ENCODE data around the gene RIOK1. TPM values are rescaled to one million over a fixed set of nuclear protein-coding genes. Genes with fewer than 3 reads are reported as not detected.

Gene RIOK1
- total RNA-seq, 1 donor from 2014 or later: 15.5 TPM

DNA sequence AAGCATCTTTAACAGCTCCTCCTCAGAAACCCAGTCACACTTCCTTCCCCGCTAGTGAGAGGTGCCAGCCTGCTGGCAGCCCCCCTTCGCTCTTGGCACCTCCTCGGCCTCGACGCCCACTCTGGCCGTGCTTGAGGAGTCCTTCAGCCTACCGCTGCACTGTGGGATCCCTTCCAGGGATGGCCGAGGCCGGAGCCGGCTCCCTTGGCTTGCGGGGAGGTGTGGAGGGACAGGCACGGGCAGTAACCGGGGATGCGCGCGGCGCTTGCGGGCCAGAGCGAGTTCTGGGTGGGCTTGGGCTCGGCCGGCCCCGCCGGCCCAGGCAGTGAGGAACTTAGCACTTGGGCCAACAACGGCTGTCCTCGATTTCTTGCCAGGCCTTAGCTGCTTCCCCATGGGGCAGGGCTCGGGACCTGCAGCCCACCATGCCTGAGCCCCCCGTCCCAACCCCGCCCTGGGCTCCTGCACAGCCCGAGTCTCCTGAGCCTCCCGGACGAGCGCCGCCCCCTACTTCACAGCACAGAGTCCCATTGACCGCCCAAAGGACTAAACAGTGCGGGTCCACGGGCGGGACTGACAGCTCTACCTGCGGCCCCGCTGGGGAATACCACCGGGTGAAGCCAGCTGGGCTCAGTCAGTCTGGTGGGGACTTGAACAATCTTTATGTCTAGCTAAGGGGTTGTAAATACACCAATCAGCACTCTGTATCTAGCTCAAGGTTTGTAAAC lies 51.6 kb downstream of the RIOK1 start:
- TF ChIP-seq, protein P1, sequence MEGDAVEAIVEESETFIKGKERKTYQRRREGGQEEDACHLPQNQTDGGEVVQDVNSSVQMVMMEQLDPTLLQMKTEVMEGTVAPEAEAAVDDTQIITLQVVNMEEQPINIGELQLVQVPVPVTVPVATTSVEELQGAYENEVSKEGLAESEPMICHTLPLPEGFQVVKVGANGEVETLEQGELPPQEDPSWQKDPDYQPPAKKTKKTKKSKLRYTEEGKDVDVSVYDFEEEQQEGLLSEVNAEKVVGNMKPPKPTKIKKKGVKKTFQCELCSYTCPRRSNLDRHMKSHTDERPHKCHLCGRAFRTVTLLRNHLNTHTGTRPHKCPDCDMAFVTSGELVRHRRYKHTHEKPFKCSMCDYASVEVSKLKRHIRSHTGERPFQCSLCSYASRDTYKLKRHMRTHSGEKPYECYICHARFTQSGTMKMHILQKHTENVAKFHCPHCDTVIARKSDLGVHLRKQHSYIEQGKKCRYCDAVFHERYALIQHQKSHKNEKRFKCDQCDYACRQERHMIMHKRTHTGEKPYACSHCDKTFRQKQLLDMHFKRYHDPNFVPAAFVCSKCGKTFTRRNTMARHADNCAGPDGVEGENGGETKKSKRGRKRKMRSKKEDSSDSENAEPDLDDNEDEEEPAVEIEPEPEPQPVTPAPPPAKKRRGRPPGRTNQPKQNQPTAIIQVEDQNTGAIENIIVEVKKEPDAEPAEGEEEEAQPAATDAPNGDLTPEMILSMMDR (IDR thresholded peaks at IDR 0.05; ENCODE audit: insufficient read depth, low read length, poor library complexity, severe bottlenecking): no peak
- Histone ChIP-seq H3K27me3 (ENCODE audit: control insufficient read depth, insufficient read depth, low read length) (no peaks in the 10 kb centered on the region), H3K36me3 (ENCODE audit: control insufficient read depth, insufficient read depth, low read length) (no peaks in the 10 kb centered on the region), H3K4me3 (ENCODE audit: low read depth, low read length) (no peak overlapping the region)
- no peak for DNase-seq (ENCODE audit: low read depth)

DNA sequence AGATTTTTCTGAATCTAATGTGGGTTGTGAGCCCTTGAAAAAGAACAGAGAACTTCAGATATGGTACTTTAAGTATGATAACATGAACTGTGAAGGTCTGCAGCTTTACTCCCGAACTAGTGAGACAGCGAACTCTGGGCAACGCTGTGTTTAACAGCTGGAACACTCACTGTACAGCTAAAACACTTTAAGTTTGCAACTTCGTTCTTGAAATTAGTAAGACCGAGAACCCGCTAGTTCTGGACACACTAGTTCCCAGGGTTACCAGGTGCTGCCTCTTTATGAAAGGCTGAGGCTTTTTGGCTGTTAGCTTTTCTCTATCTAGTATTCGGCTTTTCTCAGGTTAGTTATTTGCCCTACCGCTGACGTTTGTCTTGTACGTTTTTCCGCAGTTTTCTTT lies 52.9 kb downstream of the RIOK1 start:
- Histone ChIP-seq H3K27me3 (ENCODE audit: control insufficient read depth, insufficient read depth, low read length) (no peaks in the 10 kb centered on the region), H3K4me3 (ENCODE audit: low read depth, low read length) (no peak overlapping the region), H3K36me3 (ENCODE audit: control insufficient read depth, insufficient read depth, low read length) (no peaks in the 10 kb centered on the region)
- TF ChIP-seq, protein P1 (IDR thresholded peaks at IDR 0.05; ENCODE audit: insufficient read depth, low read length, poor library complexity, severe bottlenecking): no peak
- no peak for DNase-seq (ENCODE audit: low read depth)

DNA sequence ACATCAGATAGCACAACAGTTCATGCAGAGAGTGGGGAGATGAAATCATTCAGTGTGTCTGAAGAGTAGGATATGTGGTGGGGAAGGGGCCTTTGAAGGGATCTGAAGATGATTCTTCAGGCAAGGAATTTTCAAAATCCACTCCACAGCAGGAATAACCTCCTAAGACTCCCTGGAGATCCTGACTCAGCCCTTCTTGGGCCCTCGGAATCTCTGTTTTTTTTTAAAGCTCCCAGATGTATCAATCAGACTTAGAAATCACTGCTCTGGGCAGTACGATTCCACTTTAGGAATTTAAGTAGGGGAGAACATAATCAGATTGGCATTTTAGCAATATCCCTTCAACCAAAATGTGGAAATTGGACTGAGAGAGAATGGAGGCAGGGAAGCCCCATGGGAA lies 55.5 kb downstream of the RIOK1 start:
- H3K27me3 ChIP-seq (ENCODE audit: control insufficient read depth, insufficient read depth, low read length): no peaks in the 10 kb centered on the region
- TF ChIP-seq, protein P1 (IDR thresholded peaks at IDR 0.05; ENCODE audit: insufficient read depth, low read length, poor library complexity, severe bottlenecking): no peak
- no peaks in the 10 kb centered on the region for H3K36me3 ChIP-seq (ENCODE audit: control insufficient read depth, insufficient read depth, low read length)
- no peak for DNase-seq (ENCODE audit: low read depth)
- no peak overlapping the region for H3K4me3 ChIP-seq (ENCODE audit: low read depth, low read length)

DNA sequence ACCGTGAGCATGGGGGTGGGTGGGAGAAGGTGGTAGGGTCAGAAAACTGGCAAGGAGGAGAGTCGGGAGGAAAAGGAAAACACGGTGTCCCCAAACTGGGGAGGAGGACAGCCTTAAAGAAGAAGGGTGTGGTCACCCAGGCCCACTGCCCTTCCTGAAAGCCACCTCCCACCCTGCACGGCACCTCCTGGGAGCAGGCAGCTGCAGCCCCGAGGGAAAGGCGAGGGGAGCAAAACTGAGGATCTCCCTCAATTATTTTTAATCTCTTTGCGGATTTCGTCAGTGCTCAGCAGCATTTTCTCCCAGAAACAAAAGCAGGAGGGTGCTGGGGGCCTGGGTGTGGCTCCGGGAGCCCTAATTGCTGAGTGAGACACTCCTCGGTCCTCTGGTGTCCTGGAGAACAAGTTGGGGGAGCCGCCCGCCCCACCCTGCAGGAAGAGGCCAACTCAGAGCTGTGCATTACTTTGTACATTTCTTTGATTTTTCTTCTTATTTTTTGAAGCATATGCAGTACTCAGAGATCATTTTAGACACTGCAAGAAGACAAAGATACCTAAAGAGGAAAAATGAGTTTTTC lies 56.4 kb downstream of the RIOK1 start:
- no peak for DNase-seq (ENCODE audit: low read depth)
- H3K36me3 ChIP-seq (ENCODE audit: control insufficient read depth, insufficient read depth, low read length): no peaks in the 10 kb centered on the region
- no peaks in the 10 kb centered on the region for H3K27me3 ChIP-seq (ENCODE audit: control insufficient read depth, insufficient read depth, low read length)
- TF ChIP-seq, protein P1 (IDR thresholded peaks at IDR 0.05; ENCODE audit: insufficient read depth, low read length, poor library complexity, severe bottlenecking): no peak
- no peak overlapping the region for H3K4me3 ChIP-seq (ENCODE audit: low read depth, low read length)

DNA sequence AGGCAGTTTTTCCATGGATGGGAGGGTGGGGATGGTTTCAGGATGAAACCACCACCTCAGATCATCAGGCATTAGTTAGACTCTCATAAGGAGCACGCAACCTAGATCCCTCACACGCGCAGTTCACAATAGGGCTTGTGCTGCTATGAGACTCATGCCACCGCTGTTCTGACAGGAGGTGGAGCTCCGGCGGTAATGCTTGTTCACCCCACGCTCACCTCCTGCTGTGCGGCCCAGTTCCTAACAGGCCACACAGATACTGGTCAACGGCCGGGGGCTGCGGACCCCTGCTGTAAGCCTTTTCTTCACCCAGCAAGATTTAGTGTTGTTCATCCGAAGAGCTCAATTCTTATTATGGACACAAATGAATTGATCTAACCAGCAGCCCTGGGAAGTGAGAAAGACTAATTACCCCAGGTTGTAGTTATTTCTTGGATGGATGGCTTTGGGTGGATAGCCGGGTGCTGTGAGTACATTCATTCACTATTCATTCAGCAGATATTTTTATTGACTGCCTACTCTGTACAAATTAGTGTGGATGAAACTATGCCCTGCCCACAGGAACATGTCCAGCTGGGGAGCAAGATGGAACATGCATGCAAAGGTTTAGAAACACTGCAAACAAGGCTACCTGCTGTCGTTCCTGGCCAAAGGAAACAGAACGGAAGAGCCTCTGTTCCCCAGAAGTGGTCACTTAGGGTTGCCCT lies 57.2 kb downstream of the RIOK1 start:
- TF ChIP-seq, protein P1 (IDR thresholded peaks at IDR 0.05; ENCODE audit: insufficient read depth, low read length, poor library complexity, severe bottlenecking): no peak
- Histone ChIP-seq H3K36me3 (ENCODE audit: control insufficient read depth, insufficient read depth, low read length) (no peaks in the 10 kb centered on the region), H3K4me3 (ENCODE audit: low read depth, low read length) (no peak overlapping the region), H3K27me3 (ENCODE audit: control insufficient read depth, insufficient read depth, low read length) (no peaks in the 10 kb centered on the region)
- no peak for DNase-seq (ENCODE audit: low read depth)

Measured in kidney epithelial cell (primary cell).